Fibroblast of lung (primary cell): Measurements from ENCODE around the gene SLC25A31.

Experiments used
- EZH2 ChIP-seq: IDR thresholded peaks from 2 replicates; pipeline ENCODE4 v1.5.1; 2012; ENCODE audit warnings: low read length, control low read depth, mild to moderate bottlenecking; ENCODE audit errors: missing control alignments
- TF ChIP-seq, protein P1 (sequence below), 2 donors: IDR thresholded peaks in 1 of 2; conservative IDR thresholded peaks in 1 of 2; 1 replicate in 1 of 2; 2 replicates in 1 of 2; pipeline ENCODE4 v1.5.1; 2011 to 2012; ENCODE audit warnings: low read length in 2 of 2, control low read depth in 1 of 2, inconsistent platforms in 1 of 2, low read depth in 1 of 2, mild to moderate bottlenecking in 1 of 2

DNA sequence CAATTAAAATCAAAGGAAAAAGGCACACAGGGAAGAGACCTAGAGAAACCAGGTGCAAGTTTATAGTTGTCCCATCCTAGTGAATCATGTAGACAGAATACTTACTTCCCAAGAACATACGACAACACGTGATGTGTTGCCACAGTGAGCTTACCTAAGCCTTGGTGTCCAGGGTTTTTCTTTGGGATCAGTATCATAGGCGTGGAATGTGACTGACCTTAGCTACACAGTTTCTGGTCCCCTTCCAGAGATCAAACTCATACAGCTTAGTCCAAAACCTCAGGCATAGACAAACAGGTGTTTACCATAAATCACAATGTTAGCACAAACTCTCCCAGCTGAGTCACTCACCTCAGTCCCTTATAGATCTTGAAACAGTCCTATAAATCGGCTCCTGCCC is 17.7 kb downstream of the SLC25A31 start:
- TF ChIP-seq, protein P1, sequence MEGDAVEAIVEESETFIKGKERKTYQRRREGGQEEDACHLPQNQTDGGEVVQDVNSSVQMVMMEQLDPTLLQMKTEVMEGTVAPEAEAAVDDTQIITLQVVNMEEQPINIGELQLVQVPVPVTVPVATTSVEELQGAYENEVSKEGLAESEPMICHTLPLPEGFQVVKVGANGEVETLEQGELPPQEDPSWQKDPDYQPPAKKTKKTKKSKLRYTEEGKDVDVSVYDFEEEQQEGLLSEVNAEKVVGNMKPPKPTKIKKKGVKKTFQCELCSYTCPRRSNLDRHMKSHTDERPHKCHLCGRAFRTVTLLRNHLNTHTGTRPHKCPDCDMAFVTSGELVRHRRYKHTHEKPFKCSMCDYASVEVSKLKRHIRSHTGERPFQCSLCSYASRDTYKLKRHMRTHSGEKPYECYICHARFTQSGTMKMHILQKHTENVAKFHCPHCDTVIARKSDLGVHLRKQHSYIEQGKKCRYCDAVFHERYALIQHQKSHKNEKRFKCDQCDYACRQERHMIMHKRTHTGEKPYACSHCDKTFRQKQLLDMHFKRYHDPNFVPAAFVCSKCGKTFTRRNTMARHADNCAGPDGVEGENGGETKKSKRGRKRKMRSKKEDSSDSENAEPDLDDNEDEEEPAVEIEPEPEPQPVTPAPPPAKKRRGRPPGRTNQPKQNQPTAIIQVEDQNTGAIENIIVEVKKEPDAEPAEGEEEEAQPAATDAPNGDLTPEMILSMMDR (conservative IDR thresholded peaks at IDR 0.05 in 1 of 2, IDR thresholded peaks at IDR 0.05 in 1 of 2; ENCODE audit: low read depth in 1 of 2, low read length in 2 of 2) = no peak
- no peak for TF ChIP-seq EZH2
